A172 (cell line): ENCODE data around the gene FOXP1. TPM values are rescaled to one million over a fixed set of nuclear protein-coding genes. Genes with fewer than 3 reads are reported as not detected.

Experiments used
- DNase-seq: peaks from one replicate; pipeline ENCODE4 v3.0.0-alpha.2; 2015; ENCODE audit warnings: low spot score
- total RNA-seq: library from RNA; depleted of rRNA; stranded (reverse); fragments of >200 nt; shearing (Covaris generic); gene quantifications from 2 replicates; pipeline ENCODE4 v1.2.3, GENCODE V29; 2014

The FOXP1 gene
- total RNA-seq, 1 experiment from 2014 or later = 10.3 TPM

DNA sequence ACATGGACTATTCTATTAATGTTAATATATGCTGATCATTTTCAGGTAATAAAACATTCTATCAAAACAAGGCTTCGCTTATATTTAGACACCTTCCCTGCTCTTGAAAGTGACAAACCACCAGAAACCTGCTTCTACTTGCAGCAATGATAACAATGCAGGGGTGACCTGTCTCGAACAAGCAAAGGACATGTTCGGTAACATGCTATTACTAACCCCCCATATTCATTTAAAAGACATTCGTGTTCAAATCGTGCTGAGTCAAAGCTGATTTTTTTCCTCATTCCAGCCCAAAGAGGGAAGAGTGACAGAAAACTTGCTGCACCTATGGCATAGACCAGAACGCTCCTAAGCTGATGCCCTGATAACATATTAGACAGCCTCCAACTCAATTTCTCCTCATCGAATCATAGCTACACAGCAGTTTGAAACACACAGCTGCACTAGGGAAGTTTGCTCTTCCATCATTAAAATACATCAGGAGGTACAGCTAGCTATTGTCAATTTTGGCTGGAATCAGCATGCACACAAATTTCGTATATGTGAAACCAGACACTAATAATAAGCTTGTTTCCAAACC lies 341.5 kb downstream of the FOXP1 start:
- DNase-seq = no peak

DNA sequence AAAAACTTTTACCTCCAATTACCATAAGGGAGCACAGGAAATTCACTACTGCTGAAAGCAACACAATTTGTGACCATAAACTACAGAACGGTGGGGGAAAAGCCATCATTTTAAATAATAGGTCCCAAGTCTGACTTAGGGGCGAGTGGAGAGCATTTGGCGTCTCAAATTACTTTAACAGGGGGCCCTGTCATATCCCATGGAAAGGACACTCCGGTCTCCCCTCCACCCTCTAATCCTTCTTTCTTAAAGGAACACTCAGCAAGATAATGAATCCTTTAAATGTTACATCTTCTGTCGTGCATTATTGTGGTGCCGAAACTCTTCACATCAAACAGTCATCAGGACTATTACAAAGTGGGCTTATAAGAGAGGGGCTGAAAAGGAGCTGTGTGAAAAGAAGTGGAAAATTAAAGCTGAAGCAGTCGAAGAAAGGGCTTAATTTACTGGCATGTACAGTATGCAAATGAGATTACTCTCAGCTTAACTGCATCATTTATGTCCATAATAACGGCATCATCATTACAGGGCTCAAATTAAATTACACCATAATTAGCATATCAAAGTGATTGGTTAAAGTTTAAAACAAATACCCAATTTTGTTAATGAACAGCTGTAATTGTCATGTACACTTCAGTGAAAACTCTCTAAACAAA lies 342.2 kb downstream of the FOXP1 start:
- no peak for DNase-seq

DNA sequence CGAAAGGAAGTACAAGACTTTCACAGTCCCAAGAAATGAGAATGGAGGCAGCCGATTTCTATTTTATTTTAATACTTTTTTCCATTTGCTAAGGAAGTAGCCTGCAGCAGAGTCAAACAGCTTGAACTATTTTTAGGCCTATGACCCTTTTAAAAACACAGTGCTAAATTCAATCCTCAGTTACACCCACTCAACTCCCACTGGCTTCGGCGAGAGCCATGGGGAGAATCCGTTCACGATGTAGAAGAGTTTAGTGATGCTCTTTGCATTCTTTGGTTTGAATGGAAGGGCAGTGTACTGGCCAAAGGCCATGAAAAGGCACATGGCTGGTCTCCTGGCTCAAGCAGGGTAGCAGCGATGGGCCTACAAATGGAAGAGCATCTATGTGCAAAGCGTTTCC lies 343.5 kb downstream of the FOXP1 start:
- DNase-seq = no peak

DNA sequence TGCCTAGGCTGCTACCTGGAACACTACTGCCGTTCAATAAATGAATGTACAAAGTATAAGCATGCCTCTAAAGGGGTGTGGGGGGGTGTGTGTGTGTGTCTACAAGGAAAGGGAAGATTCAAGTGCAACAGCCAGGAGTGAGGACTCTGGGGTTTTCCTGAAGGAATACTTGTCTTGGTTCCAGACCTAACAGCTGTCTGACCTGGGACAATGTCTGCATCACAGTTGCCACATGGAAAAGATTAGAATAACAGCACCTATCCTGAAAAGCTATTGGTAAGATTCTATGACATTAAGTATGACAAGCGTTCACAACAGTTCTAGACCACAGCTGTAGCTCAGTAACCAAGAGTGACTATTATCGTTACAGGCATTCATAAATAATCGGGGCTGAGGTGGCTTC lies 345.2 kb downstream of the FOXP1 start:
- no peak for DNase-seq

DNA sequence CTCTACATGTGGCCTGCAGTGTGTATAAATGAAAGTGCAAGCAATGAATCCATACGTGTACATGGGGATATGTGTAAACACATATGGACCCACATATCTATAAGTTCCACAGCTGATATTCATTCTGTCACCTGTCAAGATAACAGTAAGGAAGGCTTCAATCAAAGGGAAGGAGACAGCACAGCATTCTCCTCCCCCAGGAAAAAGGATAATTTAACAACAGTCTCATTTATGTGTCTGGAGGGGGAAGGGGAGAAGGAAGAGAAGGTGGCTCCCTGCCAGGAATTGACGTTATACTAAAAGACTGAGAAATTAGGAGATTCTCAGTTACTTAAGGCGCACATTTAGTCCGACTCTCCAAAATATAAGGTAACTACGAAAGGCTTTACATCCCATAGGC lies 345.9 kb downstream of the FOXP1 start:
- no peak for DNase-seq

DNA sequence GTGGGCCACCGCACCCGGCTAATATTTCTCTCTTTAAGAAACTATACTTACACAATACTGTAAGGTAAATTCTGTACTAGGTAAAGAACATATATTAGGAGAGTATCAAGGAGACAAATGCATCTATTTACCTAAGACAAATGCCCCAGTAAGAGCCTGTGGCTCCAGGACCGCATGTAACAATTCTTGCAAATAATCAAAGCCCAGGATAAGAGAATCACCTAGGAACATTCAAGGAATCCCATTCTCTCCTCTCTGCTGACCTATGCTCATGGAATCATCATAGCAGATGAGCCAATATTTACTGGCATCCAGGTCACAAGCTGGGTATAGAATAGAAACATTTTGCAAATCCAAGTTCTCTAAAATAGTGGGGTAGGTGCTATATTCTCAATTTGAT lies 347.7 kb downstream of the FOXP1 start:
- DNase-seq = no peak

DNA sequence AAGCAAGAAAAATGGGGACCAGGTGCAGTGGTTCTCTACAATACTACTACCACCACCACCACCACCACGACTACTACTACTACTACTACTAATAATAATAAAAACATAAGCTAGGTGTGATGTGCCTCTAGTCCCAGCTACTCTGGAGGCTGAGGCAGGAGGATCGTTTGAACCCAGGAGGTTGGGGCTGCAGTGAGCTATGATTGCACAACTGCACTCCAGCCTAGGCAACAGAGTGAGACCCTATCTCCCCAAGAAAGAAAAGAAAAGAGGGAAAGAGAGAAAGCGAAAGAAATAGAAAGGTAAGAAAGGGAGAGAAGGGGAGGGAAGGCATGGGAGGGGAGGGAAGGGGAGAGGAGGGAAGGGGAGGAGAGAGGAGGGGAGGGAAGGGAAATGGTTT lies 350.6 kb downstream of the FOXP1 start:
- no peak for DNase-seq

DNA sequence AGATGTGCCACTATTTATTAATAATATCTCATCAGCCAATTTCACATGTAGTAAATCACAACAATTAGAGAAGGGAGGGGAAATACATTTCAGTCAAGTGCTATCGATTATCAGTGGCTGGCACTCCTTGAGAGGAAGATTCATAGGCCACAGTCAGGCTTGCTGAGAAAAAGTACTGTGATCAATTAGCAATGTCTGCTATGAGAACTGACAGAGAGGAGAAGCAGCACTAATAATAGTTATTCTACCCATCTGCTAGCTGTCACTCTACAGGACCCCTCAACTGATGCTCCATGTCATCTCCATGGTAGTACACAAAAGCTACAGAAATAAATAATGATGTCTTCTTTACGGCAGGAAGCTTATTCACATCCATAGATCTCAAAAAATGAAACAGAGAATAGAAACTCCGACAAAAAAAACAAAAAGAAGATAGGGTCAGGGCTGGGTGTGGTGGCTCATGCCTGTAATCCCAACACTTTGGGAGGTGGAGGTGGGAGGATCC lies 351.3 kb downstream of the FOXP1 start:
- no peak for DNase-seq

DNA sequence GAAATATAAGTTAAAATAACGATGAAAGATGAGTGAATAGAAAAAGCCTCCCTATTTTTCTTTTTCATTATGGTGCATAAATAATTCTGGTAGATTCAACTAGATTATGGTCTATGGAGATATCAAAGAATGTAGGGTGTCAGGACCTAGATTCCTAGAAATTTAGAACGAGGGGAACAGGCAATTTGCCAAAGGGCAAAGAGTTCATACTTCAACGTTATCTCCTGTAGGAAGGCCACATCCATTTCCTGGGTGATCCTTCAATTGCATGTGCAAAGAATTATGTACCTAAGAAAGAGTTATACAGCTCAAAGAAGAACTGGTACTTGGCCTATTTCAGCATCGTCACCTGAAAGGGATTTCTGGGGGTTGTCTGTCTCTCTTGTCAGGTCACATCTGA lies 351.8 kb downstream of the FOXP1 start:
- no peak for DNase-seq

DNA sequence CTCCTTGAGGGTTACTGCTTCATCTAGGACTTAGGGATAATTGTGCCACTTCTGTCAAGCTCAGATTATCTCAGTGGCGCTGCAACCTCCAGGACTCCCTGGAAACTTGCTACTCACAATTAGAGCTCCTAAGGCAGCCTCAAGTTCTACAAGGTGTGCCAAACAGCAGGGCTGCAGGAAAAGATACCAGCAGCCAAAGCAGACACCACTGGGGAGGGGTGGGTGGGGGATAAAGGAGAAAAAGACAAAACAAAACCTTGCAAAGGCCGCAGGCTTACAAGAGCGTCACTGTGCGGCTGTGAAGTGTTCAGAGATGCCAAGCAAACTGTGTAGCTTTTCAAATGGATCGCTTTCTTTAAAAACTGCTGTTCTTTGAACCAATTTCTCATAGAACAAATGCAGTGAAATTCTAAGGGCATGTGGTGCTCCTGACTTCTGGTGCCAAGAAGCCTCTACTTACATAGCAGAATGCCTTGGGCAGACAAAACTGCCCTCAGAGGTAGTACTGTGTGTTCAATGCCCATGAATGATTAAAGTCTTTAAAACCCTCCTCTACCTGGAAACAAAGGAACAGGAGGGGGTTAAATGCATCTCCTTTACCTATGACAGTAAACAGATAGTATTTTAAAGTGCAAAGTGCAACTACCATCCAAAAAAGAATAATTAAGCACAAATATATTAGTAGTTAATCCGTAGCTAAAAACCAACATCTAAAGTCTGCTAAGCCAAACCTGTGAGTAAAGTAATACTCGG lies 353.4 kb downstream of the FOXP1 start:
- DNase-seq = no peak

DNA sequence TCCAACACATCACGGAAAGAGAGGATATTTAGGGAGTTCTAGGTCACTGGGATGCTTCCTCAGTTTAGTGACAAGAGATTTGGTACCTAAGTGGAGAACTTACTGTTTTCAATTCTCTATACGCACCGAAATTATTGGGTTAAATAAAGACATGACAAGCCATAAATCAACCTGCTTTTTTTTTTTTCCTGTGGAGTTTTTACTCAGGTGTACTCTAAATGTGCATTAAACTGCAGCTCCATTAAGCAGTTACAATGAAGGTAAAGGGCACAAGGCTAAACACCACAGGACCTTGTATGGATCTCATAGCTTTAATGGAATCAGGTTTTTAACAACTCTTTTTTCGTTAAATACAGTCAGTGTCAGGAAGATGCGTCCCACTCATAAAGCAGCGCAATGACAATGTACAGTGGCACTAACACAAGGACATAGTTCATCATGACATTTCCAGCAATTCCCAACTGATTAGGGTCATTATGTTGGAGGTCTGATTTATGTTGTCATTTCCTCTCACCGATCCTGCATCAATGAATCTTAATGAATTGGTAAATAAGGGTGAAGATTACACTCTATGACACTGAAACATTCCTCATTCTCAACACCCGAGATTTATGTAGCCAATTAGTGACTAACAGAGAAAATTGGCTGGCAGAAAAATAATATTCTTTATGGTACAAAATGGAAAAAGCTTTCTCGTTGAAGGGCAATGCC lies 355.2 kb downstream of the FOXP1 start:
- DNase-seq = no peak

DNA sequence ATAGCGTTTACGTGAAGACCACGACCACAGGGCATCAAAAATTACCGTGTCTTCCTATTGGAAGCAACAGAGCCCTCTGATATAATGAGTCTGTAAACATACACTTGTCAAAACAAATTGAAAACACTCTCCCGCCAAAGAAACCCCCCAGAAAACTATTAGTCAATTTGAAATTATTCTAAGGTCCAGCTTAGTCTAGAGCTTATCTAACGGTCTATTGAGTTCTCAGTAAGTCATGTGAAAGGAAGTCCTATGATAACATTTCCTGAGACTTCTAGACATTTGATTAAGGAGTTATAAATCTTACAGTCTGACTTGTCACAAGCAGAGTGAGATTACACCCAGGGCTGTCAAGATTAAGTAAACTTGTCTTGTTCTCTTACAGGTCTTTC lies 356.3 kb downstream of the FOXP1 start:
- DNase-seq = peak; percentile 11

DNA sequence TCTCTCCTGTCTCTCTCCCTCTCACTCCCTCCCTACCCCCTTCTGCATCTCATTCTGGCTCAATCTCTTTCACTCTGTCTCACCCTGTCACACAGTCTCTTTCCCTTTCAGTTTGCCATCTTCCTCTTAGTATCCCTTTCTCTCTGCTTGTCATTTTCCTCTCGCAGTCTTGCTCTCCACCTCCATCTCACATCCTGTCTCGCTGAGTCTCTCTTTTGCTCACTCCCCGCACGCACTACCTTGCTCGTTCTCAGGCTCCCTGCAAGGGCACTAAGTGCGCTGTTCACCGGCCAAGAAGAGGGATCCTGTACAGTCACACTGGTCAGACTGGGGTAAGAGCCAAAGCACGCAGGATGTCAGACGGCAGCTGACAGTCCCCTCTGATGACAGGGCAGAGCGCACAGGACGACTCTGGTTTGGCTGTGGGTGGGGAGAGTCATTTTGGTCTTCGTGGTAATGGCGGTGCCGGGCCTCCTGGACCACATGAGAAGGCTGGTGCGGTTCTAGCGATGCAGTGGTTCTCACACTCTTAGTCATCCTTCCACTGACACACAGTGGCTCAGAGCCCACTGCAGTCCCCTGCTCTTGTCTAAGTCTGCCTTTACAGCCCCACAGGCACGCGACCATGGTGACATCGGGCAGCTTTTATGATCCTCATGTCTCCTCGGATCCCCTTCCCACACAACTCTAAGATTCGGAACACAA lies 356.8 kb downstream of the FOXP1 start:
- peak; percentile 42 for DNase-seq

DNA sequence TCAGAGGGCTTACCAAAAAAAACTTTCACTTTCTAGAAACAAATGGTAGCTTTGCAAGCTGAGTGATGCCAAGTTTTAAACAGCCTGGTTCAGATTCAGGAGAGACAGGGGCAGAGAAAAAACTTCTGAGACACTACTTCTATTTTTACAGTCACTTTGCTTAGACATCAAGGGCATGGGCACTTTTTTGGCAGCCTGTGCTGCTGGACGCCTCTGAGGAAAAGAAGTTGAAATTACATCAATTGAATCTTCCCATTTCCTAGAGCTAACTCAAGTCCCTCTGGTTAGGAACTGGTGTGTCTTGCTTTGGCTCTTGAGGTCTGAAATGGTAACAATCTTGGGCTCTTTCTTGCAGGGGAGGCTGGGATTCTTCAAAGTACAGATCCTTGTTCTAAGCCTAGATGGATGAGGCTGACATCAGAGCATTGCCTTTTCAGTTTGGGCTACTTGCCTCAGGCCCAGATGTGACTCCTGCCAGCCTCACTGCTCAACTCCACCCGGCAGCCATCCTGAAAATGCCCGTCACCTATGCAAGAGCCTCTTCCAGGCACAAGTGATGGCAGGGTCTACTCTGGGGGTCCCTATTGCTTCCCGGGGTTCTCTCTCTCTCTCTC lies 357.5 kb downstream of the FOXP1 start:
- no peak for DNase-seq

DNA sequence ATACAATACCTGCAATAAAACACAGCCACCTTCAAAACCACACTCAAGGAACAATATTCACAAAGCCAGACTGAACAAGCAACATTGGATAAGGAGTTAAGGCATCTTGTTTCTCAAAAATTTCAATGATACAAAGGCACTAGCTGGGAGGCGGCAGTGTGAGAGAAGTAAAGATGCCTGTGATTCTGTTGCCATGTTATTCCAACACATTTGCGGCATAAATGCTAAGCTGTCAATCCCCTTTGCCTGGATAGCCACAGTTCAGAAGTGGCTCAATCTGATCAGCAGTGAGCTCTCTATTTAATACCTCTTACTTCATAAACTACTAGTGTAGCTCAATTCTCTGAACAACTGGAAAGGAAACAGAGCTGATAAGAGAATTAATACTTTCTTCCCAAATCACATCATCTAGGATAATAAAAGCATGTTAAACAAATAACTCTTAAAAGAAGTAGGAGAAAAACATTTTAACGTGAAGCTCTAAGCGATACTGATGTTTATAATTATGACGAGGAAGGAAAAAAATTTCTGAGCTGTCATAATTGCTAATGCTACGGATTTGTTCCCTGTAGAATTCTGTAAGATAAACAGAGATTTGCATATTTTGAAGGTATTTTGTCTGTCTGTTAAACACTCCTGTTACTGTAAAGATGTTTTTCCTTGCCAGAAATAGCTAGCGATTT lies 358.4 kb downstream of the FOXP1 start:
- DNase-seq = no peak

DNA sequence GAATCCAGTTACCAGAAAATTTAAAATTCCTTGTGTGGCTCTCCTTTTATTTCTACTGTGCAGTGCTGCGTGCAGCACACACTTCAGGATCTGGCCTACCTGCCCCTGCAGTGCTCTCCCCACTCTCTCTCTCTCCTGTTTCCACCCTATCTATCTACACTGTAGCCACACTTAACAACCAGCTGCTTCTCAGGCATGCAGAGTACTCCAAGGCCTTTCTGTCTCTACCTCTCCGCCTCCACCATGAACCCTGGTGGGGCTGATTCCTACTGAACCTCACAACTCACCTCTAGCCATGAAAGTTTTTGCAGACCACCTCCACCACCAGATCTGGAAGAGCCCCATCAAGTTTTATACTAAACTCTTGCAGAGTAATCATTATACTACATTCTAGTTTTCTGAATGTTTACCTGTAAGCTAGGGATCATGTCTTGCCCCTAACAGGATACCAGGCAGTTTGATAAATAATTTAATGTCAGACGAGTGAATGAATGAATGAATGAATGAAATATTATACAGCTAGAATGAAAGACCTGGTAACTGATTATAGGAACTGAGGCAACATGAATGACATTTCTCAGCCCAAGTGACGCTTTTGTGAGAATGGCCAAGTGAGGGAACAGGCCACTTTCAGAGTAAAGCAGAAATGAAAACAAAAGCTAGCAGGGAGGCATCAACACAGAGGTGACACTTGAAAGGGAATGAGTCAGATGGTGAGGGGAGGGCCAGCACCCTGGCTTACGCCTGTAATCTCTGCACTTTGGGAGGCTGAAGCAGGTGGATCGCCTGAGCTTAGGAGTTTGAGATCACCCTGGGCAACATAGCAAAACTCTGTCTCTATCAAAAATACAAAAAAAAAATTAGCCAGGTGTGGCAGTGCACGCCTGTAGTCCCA lies 363.5 kb downstream of the FOXP1 start:
- DNase-seq = no peak

DNA sequence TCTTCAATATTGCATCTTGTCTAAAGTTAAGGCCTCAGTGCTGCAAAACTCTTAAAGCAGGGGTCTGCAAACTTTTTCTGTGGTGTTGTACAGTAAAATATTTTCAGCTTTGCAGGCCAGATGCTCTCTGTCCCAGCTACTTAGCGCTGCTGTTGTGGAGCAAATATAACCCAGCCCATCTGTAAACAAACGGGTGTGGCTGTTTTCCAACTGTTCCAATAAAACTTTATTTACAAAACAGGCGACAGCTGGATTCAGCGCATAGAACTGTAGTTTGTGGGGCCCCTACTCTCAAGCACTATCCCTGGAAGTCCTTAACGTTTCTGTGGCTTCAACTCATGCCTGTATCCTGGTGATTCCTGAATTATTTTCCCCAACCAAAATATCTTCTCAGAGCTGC lies 365.0 kb downstream of the FOXP1 start:
- no peak for DNase-seq

DNA sequence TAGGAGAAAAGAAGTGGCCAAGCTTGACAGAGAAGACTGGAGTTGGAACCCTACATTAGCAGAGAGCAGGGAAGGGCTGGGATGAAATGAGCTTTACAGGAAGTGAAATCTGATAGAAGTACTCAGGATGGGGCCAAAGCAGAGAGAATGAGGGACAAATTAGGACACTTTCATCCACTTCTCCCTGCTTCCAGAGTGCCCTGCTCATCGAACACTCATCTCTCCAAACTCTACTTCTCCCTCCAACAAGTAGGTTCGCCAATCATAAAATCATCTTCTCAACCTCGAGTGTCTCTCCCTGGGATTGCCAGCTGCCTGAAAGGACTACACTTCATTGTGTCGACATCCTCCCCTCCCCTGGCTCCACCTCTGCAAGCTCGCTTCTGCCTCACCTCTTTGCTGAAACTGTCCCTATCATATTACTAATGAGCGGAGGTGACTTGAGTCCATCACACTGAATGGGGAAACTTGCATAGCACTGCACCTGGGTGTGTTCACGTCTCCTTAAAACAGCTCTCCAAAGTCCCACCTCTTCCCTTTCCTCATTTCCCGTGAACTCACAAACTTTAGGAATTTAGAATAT lies 365.8 kb downstream of the FOXP1 start:
- DNase-seq = no peak

DNA sequence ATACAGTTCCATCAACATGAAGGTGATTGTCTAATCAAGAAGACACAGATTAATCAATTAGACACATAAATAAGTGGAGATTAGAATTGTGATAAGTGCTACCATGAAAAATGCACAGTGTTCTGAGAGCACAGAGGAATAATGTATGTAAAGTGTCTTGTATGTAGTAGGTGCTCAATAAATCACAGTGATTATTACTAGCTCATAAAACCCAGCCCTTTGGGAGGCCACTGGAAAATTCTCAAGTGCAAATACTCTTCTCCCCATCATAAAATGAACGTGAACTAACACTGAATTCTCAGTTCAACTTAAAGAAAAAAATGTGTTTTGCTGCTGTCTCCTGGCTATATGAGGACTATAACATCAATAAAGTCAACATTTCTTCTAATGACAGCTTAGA lies 368.2 kb downstream of the FOXP1 start:
- DNase-seq = no peak
